OCI-LY3 (cell line): ENCODE data around the gene PXYLP1.

Experiments
- EZH2phosphoT487 ChIP-seq: fragments of 200-600 bp; shearing (Covaris generic); IDR thresholded peaks from 2 replicates; pipeline ENCODE4 v1.6.1; 2018; ENCODE audit warnings: antibody characterized with exemption, mixed run types, low read depth
- TF ChIP-seq, protein P1 (sequence below): fragments of 200-600, 300-600 bp; sonication (generic); IDR thresholded peaks from 2 replicates; pipeline ENCODE4 v1.5.1; 2014; ENCODE audit warnings: antibody characterized with exemption, low read length, low read depth

DNA sequence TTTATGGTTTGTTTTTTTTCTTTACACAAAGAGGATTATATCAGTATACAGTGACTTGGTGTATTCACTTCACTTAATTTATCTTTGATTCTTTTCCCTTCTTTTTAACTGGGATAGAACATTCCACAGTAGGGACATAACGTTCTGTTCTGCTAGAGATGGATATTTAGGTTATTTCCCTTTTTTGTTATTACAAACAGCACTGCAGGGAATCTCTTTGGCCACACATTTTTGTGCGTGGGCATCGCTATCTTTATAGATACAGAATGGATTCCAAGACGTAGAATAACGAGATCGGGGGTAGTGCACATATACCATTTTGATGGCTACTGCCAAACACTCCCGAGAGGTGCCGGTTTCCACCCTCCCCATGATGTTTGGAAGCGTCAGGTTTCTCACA lies 44.8 kb downstream of the PXYLP1 start:
- TF ChIP-seq, protein P1, sequence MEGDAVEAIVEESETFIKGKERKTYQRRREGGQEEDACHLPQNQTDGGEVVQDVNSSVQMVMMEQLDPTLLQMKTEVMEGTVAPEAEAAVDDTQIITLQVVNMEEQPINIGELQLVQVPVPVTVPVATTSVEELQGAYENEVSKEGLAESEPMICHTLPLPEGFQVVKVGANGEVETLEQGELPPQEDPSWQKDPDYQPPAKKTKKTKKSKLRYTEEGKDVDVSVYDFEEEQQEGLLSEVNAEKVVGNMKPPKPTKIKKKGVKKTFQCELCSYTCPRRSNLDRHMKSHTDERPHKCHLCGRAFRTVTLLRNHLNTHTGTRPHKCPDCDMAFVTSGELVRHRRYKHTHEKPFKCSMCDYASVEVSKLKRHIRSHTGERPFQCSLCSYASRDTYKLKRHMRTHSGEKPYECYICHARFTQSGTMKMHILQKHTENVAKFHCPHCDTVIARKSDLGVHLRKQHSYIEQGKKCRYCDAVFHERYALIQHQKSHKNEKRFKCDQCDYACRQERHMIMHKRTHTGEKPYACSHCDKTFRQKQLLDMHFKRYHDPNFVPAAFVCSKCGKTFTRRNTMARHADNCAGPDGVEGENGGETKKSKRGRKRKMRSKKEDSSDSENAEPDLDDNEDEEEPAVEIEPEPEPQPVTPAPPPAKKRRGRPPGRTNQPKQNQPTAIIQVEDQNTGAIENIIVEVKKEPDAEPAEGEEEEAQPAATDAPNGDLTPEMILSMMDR, result no peak
- no peak for TF ChIP-seq EZH2phosphoT487
